GOT3 (cell line): ENCODE data around the gene PITPNC1.
"Not testable (repeated sequence)": the region's sequence is repeated elsewhere in the genome, so short reads cannot be mapped to it uniquely, and the experiment has no call there.

ENCODE experiments used
- DNase-seq: peaks from one replicate; lab custom pipeline; 2025; ENCODE audit warnings: mixed read lengths; lab: John Stamatoyannopoulos, UW

PITPNC1 gene

GRCh38 chr17:67624886-67625656 lies 248.0 kb downstream of the PITPNC1 start:
- no peak for DNase-seq

GRCh38 chr17:67625971-67626370 lies 248.9 kb downstream of the PITPNC1 start:
- DNase-seq: no peak

GRCh38 chr17:67628580-67629013 lies 251.5 kb downstream of the PITPNC1 start:
- no peak for DNase-seq

GRCh38 chr17:67629971-67630320 lies 252.9 kb downstream of the PITPNC1 start:
- no peak for DNase-seq

GRCh38 chr17:67630836-67631235 lies 253.8 kb downstream of the PITPNC1 start:
- DNase-seq: not testable (repeated sequence)

GRCh38 chr17:67632141-67632540 lies 255.1 kb downstream of the PITPNC1 start:
- DNase-seq: no peak

- no peak for DNase-seq
These were observed 256.7 kb downstream of the PITPNC1 start for GRCh38 chr17:67633751-67634211.

GRCh38 chr17:67635681-67636080 lies 258.6 kb downstream of the PITPNC1 start:
- DNase-seq: no peak

GRCh38 chr17:67636312-67636711 lies 259.2 kb downstream of the PITPNC1 start:
- DNase-seq: no peak

- DNase-seq: no peak
These were observed 259.9 kb downstream of the PITPNC1 start for GRCh38 chr17:67636834-67637520.

- DNase-seq: no peak
These were observed 261.0 kb downstream of the PITPNC1 start for GRCh38 chr17:67637901-67638641.

GRCh38 chr17:67638871-67639270 lies 261.8 kb downstream of the PITPNC1 start:
- no peak for DNase-seq

GRCh38 chr17:67639555-67639954 lies 262.5 kb downstream of the PITPNC1 start:
- no peak for DNase-seq

GRCh38 chr17:67639979-67640378 lies 262.9 kb downstream of the PITPNC1 start:
- DNase-seq: no peak

- no peak for DNase-seq
These were observed 265.4 kb downstream of the PITPNC1 start for GRCh38 chr17:67642488-67642887.

- DNase-seq: no peak
These were observed 267.0 kb downstream of the PITPNC1 start for GRCh38 chr17:67644061-67644460.

GRCh38 chr17:67645195-67645594 lies 268.1 kb downstream of the PITPNC1 start:
- not testable (repeated sequence) for DNase-seq

GRCh38 chr17:67646472-67646871 lies 269.4 kb downstream of the PITPNC1 start:
- DNase-seq: no peak

- no peak for DNase-seq
These were observed 270.4 kb downstream of the PITPNC1 start for GRCh38 chr17:67647482-67647881.

GRCh38 chr17:67648032-67648905 lies 271.2 kb downstream of the PITPNC1 start:
- no peak for DNase-seq

GRCh38 chr17:67648906-67649295 lies 271.8 kb downstream of the PITPNC1 start:
- DNase-seq: not testable (repeated sequence)

GRCh38 chr17:67649891-67650290 lies 272.8 kb downstream of the PITPNC1 start:
- no peak for DNase-seq
